Heart left ventricle (tissue), 16 donors: ENCODE data around the gene GCSAM. TPM values are rescaled to one million over a fixed set of nuclear protein-coding genes. Genes with fewer than 3 reads are reported as not detected.

Experiments
- ATAC-seq, 4 donors: fragments of 200-7000 bp; cut with Tn5 transposase; one replicate each; pipeline ENCODE4 v1.9.1; 2020 to 2022; ENCODE audit warnings: moderate library complexity in 4 of 4, mild to moderate bottlenecking in 3 of 4, moderate number of reproducible peaks in 1 of 4
- DNase-seq, 5 donors: peaks; one replicate each; pipeline ENCODE4 v3.0.0-alpha.2; 2020
- H3K27ac ChIP-seq, 12 donors: fragments of 200-600 bp; sonication (generic) in 4 of 12; one replicate each; pipeline versions ENCODE4 v1.5.0 to v1.8.0; 2016 to 2022; ENCODE audit warnings: mild to moderate bottlenecking in 2 of 12
- H3K27me3 ChIP-seq, 9 donors: fragments of 200-600 bp; sonication (generic) in 2 of 9; one replicate each; pipeline versions ENCODE4 v1.5.1 to v1.8.0; 2016 to 2022; ENCODE audit warnings: mild to moderate bottlenecking in 3 of 9
- H3K36me3 ChIP-seq, 9 donors: fragments of 200-600 bp; sonication (generic) in 2 of 9; one replicate each; pipeline versions ENCODE4 v1.5.0 to v1.8.0; 2018 to 2022; ENCODE audit warnings: mild to moderate bottlenecking in 2 of 9
- H3K4me1 ChIP-seq, 12 donors: fragments of 200-600 bp; sonication (generic) in 4 of 12; one replicate each; pipeline versions ENCODE4 v1.5.0 to v1.8.0; 2016 to 2022; ENCODE audit warnings: mild to moderate bottlenecking in 3 of 12
- H3K4me3 ChIP-seq, 12 donors: fragments of 200-600 bp; sonication (generic) in 4 of 12; one replicate each; pipeline versions ENCODE4 v1.5.0 to v1.8.0; 2017 to 2022; ENCODE audit warnings: mild to moderate bottlenecking in 9 of 12, moderate library complexity in 4 of 12
- H3K9me3 ChIP-seq, 12 donors: fragments of 200-600 bp; sonication (generic) in 4 of 12; one replicate each; pipeline versions ENCODE4 v1.5.0 to v1.8.0; 2016 to 2022; ENCODE audit warnings: mild to moderate bottlenecking in 1 of 12
- POLR2A ChIP-seq, 2 donors: fragments of 450-650 bp; IDR thresholded peaks; one replicate each; pipeline ENCODE4 v1.6.1; 2017; ENCODE audit warnings: antibody characterized with exemption in 2 of 2, mild to moderate bottlenecking in 2 of 2, moderate library complexity in 2 of 2
- WGBS, 4 donors: extraction: QIAGEN DNeasy Blood & Tissue Kit in 2 of 4; methylation state at CpG; one replicate each; pipeline versions ENCODE4 v1.1.5 to v1.1.7; 2013 to 2018; 5-methylcytosine and 5-hydroxymethylcytosine counted together
- intact Hi-C, 10 donors: fragments of 100-400 bp; cut with DNase I; formaldehyde crosslinking; loops; one replicate each; pipeline versions ENCODE4 v1.11.1 to v1.14.2; 2022
- polyA plus RNA-seq, 2 donors: library from polyadenylated mRNA; stranded (reverse); fragments of 200-250 nt; gene quantifications; one replicate each; pipeline ENCODE4 v1.2.3, GENCODE V29; 2013
- total RNA-seq, 9 donors: library from RNA; depleted of rRNA in 2 of 9; stranded (reverse); fragments of >200 nt in 2 of 9; fragmentation: NEBNext Ultra II Directional in 3 of 9; extraction: Animal tissue kit (Norgen Biotek cat#: 25700) in 3 of 9; gene quantifications; one replicate each; pipeline versions ENCODE4 v1.1.0 to v1.2.4, GENCODE V29; 2016 to 2023
- TF ChIP-seq, protein P1 (sequence below), 12 donors: fragments of 200-600 bp; sonication (generic) in 4 of 12; IDR thresholded peaks; one replicate each; pipeline versions ENCODE4 v1.5.0 to v1.8.0; 2018 to 2022; ENCODE audit warnings: antibody characterized with exemption in 12 of 12, mild to moderate bottlenecking in 5 of 12
- donor health status: ischemic (EF 13 %, LVEDD 7.1; RV severe dilation, severe dysfunction).
- donor health status: healthy with polysubstance abuse.
- donor health status: DM: no; HTN: yes; CAD: no.
- donor health status: DM: no; HTN: no; CAD: no.
- donor health status: ischemic (EF 25% LVEDD 6.9; RV normal size, moderate dysfunction).
- donor health status: ischemic (EF 25% LVEDD 5.7; RV mildly dilated, moderate dysfunction).
- donor health status: healthy.
- donor health status: DM: yes; HTN: yes; CAD: no.
- donor health status: ischemic (EF 35%, LVEDD 5.7; RV mildly dilated, moderate dysfunction).
- donor health status: nonischemic (EF 11% LVEDD 7.7; RV severe dilation, severe dysfunction).
- donor health status: DM: yes; HTN: yes; CAD: no.
- donor health status: PGD.
- donor health status: ischemic (EF 29% LVEDD 5.4; RV normal size, mild dysfunction).
- donor health status: nonischemic (EF 23%, LVEDD 6.1; RV moderate dilation, normal function).

GCSAM gene
- total and polyA plus RNA-seq, 11 donors: 0.12 to 0.59 (median 0.27) TPM; not detected in 8

DNA sequence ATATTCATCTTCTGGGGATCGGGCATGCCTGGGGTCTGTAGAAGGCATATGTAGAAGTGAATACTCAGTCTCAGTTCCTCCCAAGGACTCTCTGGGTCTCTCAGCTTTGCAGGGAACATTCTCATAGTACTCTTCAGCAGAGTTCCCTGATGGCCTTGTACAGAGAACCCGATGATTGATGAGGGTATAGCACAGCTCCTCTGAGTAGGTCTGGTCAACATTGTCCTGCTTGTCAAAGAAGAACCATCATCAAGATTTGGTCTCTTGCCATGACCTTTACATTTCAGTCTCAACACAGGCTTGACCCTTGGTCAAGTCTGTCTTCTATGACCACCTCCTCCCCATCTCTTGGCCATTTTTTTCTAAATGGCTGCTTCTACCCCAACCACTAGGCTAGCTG, 9.5 kb downstream of the GCSAM start:
- Histone ChIP-seq H3K27me3 (no peaks in the 10 kb centered on the region), H3K4me1 (peaks cover 0 to 50% (median 14%) of the 10 kb centered on the region in 12 donors), H3K36me3 (no peaks in the 10 kb centered on the region), H3K9me3 (no peaks in the 10 kb centered on the region), H3K27ac (no peak overlapping the region), H3K4me3 (no peak overlapping the region)
- intact Hi-C loops: loop anchor here in 1 of 10 donors (10.0 kb wide), 1 partner anchor 171 kb away; the partner anchor contains the start of gene SLC9C1
- 94 to 98% (median 96%) methylated on average over 2 of the region's 2 CpGs for WGBS, 4 donors
- ATAC-seq: no peak
- TF ChIP-seq POLR2A (IDR thresholded peaks at IDR 0.05): no peak
- TF ChIP-seq, protein P1, sequence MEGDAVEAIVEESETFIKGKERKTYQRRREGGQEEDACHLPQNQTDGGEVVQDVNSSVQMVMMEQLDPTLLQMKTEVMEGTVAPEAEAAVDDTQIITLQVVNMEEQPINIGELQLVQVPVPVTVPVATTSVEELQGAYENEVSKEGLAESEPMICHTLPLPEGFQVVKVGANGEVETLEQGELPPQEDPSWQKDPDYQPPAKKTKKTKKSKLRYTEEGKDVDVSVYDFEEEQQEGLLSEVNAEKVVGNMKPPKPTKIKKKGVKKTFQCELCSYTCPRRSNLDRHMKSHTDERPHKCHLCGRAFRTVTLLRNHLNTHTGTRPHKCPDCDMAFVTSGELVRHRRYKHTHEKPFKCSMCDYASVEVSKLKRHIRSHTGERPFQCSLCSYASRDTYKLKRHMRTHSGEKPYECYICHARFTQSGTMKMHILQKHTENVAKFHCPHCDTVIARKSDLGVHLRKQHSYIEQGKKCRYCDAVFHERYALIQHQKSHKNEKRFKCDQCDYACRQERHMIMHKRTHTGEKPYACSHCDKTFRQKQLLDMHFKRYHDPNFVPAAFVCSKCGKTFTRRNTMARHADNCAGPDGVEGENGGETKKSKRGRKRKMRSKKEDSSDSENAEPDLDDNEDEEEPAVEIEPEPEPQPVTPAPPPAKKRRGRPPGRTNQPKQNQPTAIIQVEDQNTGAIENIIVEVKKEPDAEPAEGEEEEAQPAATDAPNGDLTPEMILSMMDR (IDR thresholded peaks at IDR 0.05): no peak
- DNase-seq: no peak

GRCh38 chr3:112122870-112123269, 10.2 kb downstream of the GCSAM start:
- no peaks in the 10 kb centered on the region for H3K9me3 ChIP-seq
- H3K36me3 ChIP-seq: no peaks in the 10 kb centered on the region
- H3K4me1 ChIP-seq: peaks cover 0 to 50% (median 13%) of the 10 kb centered on the region in 12 donors
- intact Hi-C loops: loop anchor here in 1 of 10 donors (10.0 kb wide), 1 partner anchor 172 kb away; the partner anchor contains the start of gene SLC9C1
- H3K4me3 ChIP-seq: no peak overlapping the region
- H3K27me3 ChIP-seq: no peaks in the 10 kb centered on the region
- no peak overlapping the region for H3K27ac ChIP-seq
- DNase-seq (no peak), ATAC-seq (no peak)
- TF ChIP-seq POLR2A (IDR thresholded peaks at IDR 0.05): no peak
- TF ChIP-seq, protein P1 (IDR thresholded peaks at IDR 0.05): no peak

- TF ChIP-seq, protein P1 (IDR thresholded peaks at IDR 0.05): no peak
- TF ChIP-seq POLR2A (IDR thresholded peaks at IDR 0.05): no peak
- intact Hi-C loops: loop anchor here in 1 of 10 donors (10.0 kb wide), 1 partner anchor 173 kb away; the partner anchor contains the start of gene SLC9C1
- Histone ChIP-seq H3K4me3 (no peak overlapping the region), H3K27ac (no peak overlapping the region), H3K36me3 (no peaks in the 10 kb centered on the region), H3K4me1 (peaks cover 0 to 49% (median 4%) of the 10 kb centered on the region in 12 donors), H3K27me3 (no peaks in the 10 kb centered on the region), H3K9me3 (no peaks in the 10 kb centered on the region)
- ATAC-seq: no peak
- 94 to 100% (median 95%) methylated on average over 2 of the region's 2 CpGs for WGBS, 4 donors
- no peak for DNase-seq
Measured at GRCh38 chr3:112121577-112122547, 11.2 kb downstream of the GCSAM start.
